Measurements from ENCODE around the gene ASAP2. TPM values are rescaled to one million over a fixed set of nuclear protein-coding genes. Genes with fewer than 3 reads are reported as not detected.
A peak's percentile ranks its signal among the peaks of the same experiment; 100 is the strongest.

The ASAP2 gene
- polyA plus RNA-seq, 1 donor from 2014 or later = 41.0 TPM

- Histone ChIP-seq H3K9me3 (ENCODE audit: low read length) (no peaks in the 10 kb centered on the region), H3K36me3 (ENCODE audit: insufficient read depth, low read length) (no peaks in the 10 kb centered on the region), H3K9ac (ENCODE audit: low read length) (no peak overlapping the region), H4K20me1 (ENCODE audit: insufficient read depth) (peaks cover 8% of the 10 kb centered on the region), H3K27ac (ENCODE audit: low read length) (no peak overlapping the region), H3K4me3 (ENCODE audit: low read length) (peak overlapping the region; percentile 8), H3K9me2 (ENCODE audit: insufficient read depth, low read length) (no peaks in the 10 kb centered on the region), H3K79me2 (replicated peaks; ENCODE audit: insufficient read depth, low read length) (peaks cover 86% of the 10 kb centered on the region), H3K27me3 (ENCODE audit: insufficient read depth, low read depth, low read length) (no peaks in the 10 kb centered on the region), H2AFZ (ENCODE audit: low read depth, low read length) (no peak overlapping the region), H3F3A (ENCODE audit: insufficient read depth, low read length, poor library complexity, severe bottlenecking) (no peaks in the 10 kb centered on the region), H3K4me2 (ENCODE audit: low read length) (no peak overlapping the region)
- TF ChIP-seq TAF1 (IDR thresholded peaks at IDR 0.05; ENCODE audit: low read depth) = no peak
- no peak for TF ChIP-seq RAD21 (conservative IDR thresholded peaks at IDR 0.05)
- TF ChIP-seq EP300 (conservative IDR thresholded peaks at IDR 0.05; ENCODE audit: poor library complexity, severe bottlenecking) = no peak
- TF ChIP-seq, protein P1, sequence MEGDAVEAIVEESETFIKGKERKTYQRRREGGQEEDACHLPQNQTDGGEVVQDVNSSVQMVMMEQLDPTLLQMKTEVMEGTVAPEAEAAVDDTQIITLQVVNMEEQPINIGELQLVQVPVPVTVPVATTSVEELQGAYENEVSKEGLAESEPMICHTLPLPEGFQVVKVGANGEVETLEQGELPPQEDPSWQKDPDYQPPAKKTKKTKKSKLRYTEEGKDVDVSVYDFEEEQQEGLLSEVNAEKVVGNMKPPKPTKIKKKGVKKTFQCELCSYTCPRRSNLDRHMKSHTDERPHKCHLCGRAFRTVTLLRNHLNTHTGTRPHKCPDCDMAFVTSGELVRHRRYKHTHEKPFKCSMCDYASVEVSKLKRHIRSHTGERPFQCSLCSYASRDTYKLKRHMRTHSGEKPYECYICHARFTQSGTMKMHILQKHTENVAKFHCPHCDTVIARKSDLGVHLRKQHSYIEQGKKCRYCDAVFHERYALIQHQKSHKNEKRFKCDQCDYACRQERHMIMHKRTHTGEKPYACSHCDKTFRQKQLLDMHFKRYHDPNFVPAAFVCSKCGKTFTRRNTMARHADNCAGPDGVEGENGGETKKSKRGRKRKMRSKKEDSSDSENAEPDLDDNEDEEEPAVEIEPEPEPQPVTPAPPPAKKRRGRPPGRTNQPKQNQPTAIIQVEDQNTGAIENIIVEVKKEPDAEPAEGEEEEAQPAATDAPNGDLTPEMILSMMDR (IDR thresholded peaks at IDR 0.05; ENCODE audit: poor library complexity, severe bottlenecking) = no peak
- no peak for TF ChIP-seq MXI1 (conservative IDR thresholded peaks at IDR 0.05; ENCODE audit: poor library complexity, severe bottlenecking)
- no peak for TF ChIP-seq POLR2AphosphoS5 (IDR thresholded peaks at IDR 0.05)
- TF ChIP-seq SMC3 (conservative IDR thresholded peaks at IDR 0.05; ENCODE audit: poor library complexity) = no peak
- TF ChIP-seq REST (IDR thresholded peaks at IDR 0.05; ENCODE audit: borderline replicate concordance) = no peak
- TF ChIP-seq EZH2 (IDR thresholded peaks at IDR 0.05; ENCODE audit: borderline replicate concordance, insufficient read depth, low read length, poor library complexity, severe bottlenecking) = no peak
Measured at GRCh38 chr2:9228088-9228751, 21.6 kb downstream of the ASAP2 start.

- Histone ChIP-seq H3K9me3 (ENCODE audit: low read length) (no peaks in the 10 kb centered on the region), H3K9me2 (ENCODE audit: insufficient read depth, low read length) (no peaks in the 10 kb centered on the region), H3K4me2 (ENCODE audit: low read length) (no peak overlapping the region), H3K36me3 (ENCODE audit: insufficient read depth, low read length) (no peaks in the 10 kb centered on the region), H3K27me3 (ENCODE audit: insufficient read depth, low read depth, low read length) (no peaks in the 10 kb centered on the region), H3K4me3 (ENCODE audit: low read length) (peak overlapping the region; percentile 8), H2AFZ (ENCODE audit: low read depth, low read length) (no peak overlapping the region), H3K9ac (ENCODE audit: low read length) (peak overlapping the region; percentile 44), H3K79me2 (replicated peaks; ENCODE audit: insufficient read depth, low read length) (peaks cover 84% of the 10 kb centered on the region), H3F3A (ENCODE audit: insufficient read depth, low read length, poor library complexity, severe bottlenecking) (no peaks in the 10 kb centered on the region), H4K20me1 (ENCODE audit: insufficient read depth) (peaks cover 8% of the 10 kb centered on the region), H3K27ac (ENCODE audit: low read length) (no peak overlapping the region)
- TF ChIP-seq EP300 (conservative IDR thresholded peaks at IDR 0.05; ENCODE audit: poor library complexity, severe bottlenecking) = no peak
- no peak for TF ChIP-seq POLR2AphosphoS5 (IDR thresholded peaks at IDR 0.05)
- TF ChIP-seq, protein P1 (IDR thresholded peaks at IDR 0.05; ENCODE audit: poor library complexity, severe bottlenecking) = no peak
- TF ChIP-seq RAD21 (conservative IDR thresholded peaks at IDR 0.05) = no peak
- no peak for TF ChIP-seq SMC3 (conservative IDR thresholded peaks at IDR 0.05; ENCODE audit: poor library complexity)
- no peak for TF ChIP-seq REST (IDR thresholded peaks at IDR 0.05; ENCODE audit: borderline replicate concordance)
- no peak for TF ChIP-seq EZH2 (IDR thresholded peaks at IDR 0.05; ENCODE audit: borderline replicate concordance, insufficient read depth, low read length, poor library complexity, severe bottlenecking)
Measured at GRCh38 chr2:9228781-9229469, 22.3 kb downstream of the ASAP2 start.
